HG03442 (cell line): Measurements from ENCODE around the gene FBF1.
"Not testable (repeated sequence)": the region's sequence is repeated elsewhere in the genome, so short reads cannot be mapped to it uniquely, and the experiment has no call there.

Experiments
- ATAC-seq: cut with Tn5 transposase; IDR thresholded peaks from one replicate; pipeline ENCODE4 v1.9.1; 2021; ENCODE audit warnings: mild to moderate bottlenecking, moderate library complexity; ENCODE audit not compliant: unreplicated experiment

Gene FBF1

GRCh38 chr17:75940727-75941441 is at the start of gene FBF1:
FBF1 (minus strand) TSS chr17:75941042; CDS start chr17:75938149, 2,893 bp downstream.
- ATAC-seq: peak; percentile 95

GRCh38 chr17:75987041-75987440 is 46.2 kb upstream of the FBF1 start:
- no peak for ATAC-seq

- no peak for ATAC-seq
Measured at GRCh38 chr17:75985986-75986385, 45.1 kb upstream of the FBF1 start.

GRCh38 chr17:75983501-75984181 is 42.8 kb upstream of the FBF1 start:
- no peak for ATAC-seq

GRCh38 chr17:75981019-75981615 is 40.3 kb upstream of the FBF1 start:
- no peak for ATAC-seq

- ATAC-seq: no peak
Measured at GRCh38 chr17:75980188-75981018, 39.6 kb upstream of the FBF1 start.

- ATAC-seq: peak; percentile 1
Measured at GRCh38 chr17:75979705-75980187, 38.9 kb upstream of the FBF1 start.

- ATAC-seq: peak; percentile 81
Measured at GRCh38 chr17:75978938-75979704, 38.3 kb upstream of the FBF1 start, which contains the start of the genes ACOX1 and TEN1. ACOX1 (minus strand) TSS chr17:75979166; CDS start chr17:75979073, 93 bp downstream. TEN1 (plus strand) TSS chr17:75979240; CDS start chr17:75986193, 6,953 bp downstream.

GRCh38 chr17:75976175-75976848 is 35.5 kb upstream of the FBF1 start:
- ATAC-seq: no peak

GRCh38 chr17:75975757-75976174 is 34.9 kb upstream of the FBF1 start:
- no peak for ATAC-seq

GRCh38 chr17:75975187-75975586 is 34.3 kb upstream of the FBF1 start:
- ATAC-seq: not testable (repeated sequence)

- ATAC-seq: no peak
Measured at GRCh38 chr17:75970626-75971025, 29.8 kb upstream of the FBF1 start.

- no peak for ATAC-seq
Measured at GRCh38 chr17:75970011-75970523, 29.2 kb upstream of the FBF1 start.

- ATAC-seq: not testable (repeated sequence)
Measured at GRCh38 chr17:75969044-75969443, 28.2 kb upstream of the FBF1 start.

- ATAC-seq: no peak
Measured at GRCh38 chr17:75965468-75965867, 24.6 kb upstream of the FBF1 start.

GRCh38 chr17:75959839-75960511 is 19.1 kb upstream of the FBF1 start:
- ATAC-seq: no peak

GRCh38 chr17:75959051-75959838 is 18.4 kb upstream of the FBF1 start:
- ATAC-seq: no peak
